GM21825 (cell line): ENCODE measurements around the gene BEND3.
"Not testable (repeated sequence)": the region's sequence is repeated elsewhere in the genome, so short reads cannot be mapped to it uniquely, and the experiment has no call there.

Experiments used
- ATAC-seq: cut with Tn5 transposase; IDR thresholded peaks from one replicate; pipeline ENCODE4 v1.9.1; 2021; ENCODE audit warnings: mild to moderate bottlenecking, moderate library complexity; ENCODE audit not compliant: unreplicated experiment

The BEND3 gene

DNA sequence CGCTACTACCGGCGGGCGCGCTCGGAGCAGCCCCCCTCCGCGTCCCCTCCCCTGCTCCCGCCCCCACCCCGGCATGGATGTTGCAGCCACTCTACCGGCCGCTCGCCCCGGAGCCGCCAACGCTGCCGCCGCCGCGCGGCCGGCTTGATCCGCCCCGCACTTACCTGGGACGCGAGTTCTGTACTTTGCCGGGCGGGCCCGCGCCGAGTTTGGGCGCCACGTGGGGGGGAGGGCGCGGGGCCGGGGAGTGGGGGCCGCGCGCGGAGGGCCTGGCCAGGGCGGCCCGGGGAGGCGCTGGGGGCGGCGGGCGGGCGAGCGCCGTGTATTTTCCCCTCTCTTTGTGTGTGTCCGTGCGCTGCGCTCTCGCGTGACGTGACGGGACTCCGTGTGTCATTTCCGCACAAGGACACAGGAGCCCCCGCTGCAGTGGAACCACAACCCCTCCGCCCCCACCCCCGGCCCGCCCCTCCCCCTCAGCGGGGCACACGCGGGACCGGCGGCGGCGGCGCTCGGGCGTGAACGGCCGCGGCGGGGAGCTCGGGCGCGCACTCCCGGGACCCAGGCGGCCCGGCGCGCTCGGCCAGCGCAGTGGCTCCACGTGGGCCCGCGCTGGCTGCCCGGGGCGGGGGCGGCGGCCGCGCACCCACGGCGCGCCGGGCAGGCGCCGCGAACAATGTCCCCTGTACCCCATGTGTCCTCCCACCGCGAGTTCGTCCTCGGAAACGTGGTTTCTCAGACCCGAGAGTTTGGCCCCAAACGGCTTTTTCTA, at the start of gene BEND3:
TSS of gene BEND3 (minus strand) at position 590 of the 769 bp plus-strand sequence. CDS start 16,230 bp downstream, outside the sequence.
- peak; percentile 32 for ATAC-seq

DNA sequence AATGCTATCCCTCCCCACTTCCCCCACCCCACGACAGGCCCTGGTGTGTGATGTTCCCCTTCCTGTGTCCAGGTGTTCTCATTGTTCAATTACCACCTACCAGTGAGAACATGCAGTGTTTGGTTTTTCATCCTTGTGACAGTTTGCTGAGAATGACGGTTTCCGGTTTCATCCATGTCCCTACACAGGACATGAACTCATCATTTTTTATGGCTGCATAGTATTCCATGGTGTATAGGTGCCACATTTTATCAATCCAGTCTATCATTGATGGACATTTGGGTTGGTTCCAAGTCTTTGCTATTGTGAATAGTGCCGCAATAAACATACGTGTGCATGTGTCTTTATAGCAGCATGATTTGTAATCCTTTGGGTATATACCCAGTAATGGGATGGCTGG, 49.0 kb upstream of the BEND3 start:
- ATAC-seq: not testable (repeated sequence)

DNA sequence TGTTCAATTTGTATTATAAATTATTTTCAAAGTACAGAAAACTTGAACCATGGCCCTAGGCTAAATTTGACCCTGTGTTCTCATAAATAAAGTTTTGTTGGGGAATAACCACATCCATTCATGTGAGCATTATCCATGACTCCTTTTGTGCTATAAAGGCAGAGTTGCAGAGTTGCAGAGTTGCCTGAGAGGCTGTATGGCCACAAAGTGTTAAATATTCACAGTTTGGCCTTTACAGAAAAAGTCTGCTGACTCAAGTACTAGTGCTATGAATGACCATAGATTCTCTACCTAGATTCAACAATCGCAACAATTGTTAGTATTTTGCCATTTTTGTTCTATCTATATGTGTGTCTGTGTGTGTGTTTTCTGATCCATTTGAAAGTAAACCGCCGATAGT, 46.2 kb upstream of the BEND3 start:
- no peak for ATAC-seq

DNA sequence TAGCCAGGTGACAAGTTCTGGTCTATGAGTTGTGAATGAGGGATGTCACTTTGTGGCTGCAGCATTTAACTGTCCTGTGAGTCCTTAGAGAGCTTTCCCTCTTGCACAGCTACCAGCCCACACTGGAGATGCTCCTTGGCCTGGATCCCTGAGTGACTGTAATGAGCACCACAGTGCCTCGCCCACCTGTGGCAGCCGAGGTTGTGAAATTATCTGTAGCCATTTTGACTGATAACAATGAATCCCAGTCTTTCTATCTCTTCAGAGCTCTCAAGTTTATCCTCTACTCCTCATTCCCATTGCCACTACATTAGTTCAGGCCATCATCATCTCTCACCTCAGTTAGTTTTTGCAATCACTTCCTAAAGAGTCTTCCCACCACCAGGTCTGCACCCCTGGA, 41.3 kb upstream of the BEND3 start:
- ATAC-seq: no peak

DNA sequence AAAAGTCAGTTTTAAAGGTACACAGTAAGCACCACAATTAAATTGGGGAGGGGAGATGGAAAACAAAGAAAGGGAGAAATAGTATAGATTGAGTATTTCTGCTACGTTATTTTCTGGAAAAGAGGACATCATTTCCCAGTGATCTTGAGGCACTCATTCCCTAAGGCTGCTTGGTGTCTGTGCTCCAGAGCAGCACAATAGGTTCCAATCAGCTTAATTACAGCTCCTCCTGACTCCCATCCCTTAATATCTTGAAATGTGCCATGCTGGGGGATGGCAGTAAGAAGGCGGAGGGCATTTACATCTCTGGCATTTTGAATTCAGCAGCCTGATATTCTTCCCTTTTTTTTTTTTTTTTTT, 39.5 kb upstream of the BEND3 start:
- ATAC-seq: no peak

DNA sequence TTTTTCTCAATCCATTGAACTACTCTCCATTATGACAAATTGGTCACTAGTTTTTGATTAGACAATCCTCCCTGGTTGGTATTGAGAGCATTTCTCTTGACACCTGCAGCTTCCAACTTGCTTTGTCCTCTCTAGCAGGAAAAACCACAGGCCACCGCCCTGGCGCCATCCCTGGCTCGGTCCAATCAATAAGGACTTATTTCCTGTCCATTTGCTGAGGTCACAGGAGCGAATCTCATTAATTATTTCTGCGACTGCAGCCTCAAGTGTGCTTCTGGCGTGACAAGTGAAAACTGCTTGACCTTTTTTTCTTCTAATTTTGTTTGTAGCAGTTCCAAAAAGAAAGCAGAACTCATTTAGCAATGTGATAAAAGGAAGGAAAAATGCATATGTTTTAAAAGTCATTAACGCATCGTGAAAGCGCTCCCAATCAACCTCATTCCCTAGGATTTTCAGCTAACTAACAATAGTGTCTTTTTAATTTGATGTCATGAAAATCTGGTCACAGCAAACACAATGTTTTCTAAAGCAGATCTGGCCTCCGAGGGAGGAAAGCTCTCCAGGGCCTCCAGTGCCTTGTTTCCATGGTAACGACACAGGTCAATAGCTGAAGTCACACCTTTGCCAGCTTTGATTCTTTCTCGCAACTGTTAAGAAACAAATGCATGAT, 39.0 kb upstream of the BEND3 start:
- no peak for ATAC-seq

DNA sequence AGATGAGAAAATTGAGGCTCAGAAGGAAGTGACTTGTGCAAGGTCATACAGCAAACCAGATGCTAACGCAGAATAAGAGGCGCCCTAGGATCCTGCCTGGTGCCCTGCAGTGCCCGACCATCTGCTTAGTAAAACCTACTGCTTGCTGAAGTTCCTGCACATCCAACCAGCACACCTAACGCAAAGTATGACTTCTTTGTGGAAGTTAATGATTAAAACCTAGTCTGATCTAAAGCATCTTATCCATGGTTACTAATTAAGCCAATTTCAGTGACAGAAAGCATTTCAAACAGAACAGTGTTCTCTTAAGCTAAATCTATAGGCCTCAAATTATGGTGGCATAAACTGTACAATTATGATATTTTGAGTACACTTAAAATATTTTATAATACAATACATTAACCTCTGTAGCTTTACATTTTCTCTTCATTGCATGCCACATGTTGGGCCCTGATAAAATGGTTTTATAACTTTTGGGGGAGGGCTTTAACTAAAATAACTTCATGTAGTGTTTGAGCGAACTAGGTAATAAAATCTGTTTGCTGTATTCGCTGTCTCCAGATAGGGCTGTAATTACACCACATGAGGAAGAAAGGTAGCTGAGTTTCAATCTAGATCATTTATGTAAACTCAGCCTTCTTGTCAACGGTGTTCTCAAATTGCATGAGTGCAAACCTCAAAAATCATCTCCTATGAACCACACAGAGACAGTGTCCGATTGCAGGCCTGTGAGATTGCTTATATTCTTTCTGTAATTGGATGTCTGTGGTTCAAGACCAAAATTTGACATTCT, 37.5 kb upstream of the BEND3 start:
- no peak for ATAC-seq

DNA sequence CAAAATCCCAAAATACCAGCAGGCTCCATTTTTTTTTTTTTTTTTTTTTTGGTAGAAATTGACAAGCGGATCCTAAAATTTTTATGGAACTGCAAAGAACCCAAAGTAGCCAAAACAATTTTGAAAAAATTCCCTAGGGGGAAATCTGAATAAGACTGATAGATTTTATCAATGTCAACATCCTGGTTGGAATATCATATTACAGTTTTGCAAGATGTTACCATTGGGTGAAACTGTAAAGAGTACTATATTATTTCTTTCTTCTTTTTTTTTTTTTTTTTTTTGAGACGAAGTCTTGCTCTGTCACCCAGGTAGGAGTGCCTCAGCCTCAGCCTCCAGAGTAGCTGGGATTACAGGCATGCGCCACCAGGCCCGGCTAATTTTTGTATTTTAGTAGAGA, 29.4 kb upstream of the BEND3 start:
- ATAC-seq: no peak

DNA sequence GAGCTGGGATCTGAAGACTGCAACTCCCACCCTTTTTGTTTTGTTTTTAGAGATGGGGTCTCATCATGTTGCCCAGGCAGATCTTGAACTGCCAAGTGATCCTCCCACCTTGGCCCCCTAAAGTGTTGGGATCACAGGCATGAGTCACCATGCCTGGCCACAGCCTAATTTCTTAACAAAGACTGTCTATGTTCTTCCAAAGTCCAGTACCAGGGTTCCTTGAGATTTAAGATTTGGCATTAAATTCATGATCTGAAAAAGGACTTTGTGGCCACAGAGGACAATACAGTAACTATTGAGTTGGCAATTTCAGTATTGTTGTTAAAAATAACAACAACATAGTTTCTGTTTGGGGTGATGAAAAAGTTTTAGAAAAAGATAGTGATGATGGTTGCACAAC, 28.7 kb upstream of the BEND3 start:
- ATAC-seq: no peak

DNA sequence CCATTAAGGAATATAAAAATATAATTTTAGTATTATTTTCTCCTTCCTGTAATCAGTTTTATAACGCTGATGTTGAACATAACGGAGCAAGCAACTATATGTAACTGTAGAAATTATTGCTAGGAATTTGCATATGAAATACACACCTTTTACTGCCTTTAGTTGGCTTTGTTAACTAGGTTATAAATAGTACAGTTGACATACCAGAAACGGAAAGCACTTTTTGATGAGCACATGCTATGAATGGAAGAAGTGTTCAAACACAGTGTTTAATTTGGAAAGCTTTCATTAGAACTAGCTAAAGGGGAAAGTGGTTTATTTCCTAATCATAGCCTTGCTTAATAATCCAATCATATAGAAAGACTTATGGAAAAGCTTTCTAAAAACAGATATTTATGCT, 25.3 kb upstream of the BEND3 start:
- ATAC-seq: no peak

DNA sequence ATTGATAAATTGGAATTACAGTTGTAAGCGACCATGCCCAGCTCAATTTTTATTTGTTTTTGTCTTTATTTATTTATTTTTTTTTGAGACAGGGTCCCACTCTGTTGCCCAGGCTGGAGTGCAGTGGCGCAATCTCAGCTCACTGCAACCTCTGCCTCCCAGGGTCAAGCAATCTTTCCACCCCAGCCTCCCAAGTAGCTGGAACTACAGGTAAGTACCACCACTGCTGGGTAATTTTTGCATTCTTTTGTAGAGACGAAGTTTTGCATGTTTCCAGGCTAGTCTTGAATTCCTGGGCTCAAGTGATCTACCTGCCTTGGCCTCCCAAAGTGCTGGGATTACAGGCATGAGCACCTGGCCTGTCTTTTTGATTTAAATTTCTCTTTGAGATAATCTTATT, 21.0 kb upstream of the BEND3 start:
- not testable (repeated sequence) for ATAC-seq

DNA sequence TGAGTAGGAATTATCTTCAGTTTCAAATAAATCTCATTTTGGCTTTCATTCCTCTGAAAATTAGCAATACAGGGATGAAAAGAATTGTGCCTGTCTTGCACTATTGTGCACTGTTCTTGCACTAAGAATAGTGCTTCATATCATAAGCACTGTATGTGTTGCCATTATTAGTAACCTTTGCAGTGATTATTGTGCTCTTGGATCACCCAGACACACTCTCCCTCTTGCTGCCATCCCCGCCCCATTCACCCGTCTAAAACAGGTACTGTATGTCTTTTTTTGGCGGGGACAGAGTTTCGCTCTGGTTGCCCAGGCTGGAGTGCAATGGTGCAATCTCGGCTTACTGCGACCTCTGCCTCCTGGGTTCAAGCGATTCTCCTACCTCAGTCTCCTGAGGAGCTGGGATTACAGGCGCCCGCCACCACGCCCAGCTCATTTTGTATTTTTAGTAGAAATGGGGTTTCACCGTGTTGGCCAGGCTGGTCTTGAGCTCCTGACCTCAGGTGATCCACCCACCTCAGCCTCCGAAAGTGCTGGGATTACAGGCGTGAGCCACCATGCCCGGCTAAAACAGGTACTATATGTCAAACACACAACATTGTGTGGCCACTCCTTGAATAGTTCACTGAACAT, 19.8 kb upstream of the BEND3 start:
- ATAC-seq: not testable (repeated sequence)

DNA sequence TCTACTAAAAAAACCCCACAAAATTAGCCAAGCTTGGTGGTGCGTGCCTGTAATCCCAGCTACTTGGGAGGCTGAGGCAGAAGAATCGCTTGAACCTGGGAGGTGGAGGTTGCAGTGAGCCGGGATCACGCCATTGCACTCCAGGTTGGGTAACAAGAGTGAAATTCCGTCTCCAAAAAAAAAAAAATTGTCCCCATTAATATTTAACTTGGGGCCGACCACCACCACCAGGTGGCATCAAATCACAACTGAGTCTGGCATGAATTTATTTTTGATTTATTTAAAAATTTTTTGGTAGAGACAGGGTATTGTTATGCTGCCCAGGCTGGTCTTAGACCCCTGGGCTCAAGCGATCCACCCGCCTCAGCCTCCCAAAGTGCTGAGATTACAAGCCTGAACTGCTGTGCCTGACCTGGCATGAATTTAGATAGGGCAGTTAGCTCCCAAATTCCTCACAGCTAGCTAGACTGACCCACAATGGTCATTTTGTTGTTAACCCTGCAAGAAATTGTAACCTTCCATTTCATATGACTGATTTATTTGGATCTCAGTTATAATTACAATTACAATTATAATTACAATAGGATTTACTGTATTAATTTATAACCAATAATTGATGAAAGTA, 17.1 kb upstream of the BEND3 start:
- ATAC-seq: no peak

DNA sequence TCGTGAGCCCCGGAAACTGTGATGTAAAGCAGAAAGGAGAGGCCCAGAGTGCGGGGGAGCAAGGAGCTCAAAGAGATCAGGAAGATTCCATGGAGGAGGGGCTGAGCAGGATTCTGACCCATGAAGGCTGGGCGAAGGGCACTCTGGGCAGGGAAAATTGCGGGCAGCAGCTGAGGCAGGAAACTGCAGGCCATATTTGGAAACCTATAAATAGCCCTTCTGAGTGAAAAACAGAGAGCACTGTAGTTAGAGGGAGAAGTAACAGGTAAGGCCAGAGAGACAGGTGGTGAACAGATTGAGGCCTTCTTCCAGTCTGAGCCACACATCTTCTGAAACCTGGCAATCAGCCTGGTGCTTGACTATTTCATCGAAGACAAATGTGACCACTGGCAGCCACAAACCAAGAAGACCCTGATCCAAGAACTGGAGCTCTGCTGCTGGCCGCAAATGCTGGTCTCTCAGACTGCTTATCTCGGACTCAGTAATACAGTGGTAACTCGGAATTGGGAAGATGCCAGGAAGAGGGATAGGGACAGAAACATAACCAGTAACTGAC, 14.1 kb upstream of the BEND3 start:
- no peak for ATAC-seq

DNA sequence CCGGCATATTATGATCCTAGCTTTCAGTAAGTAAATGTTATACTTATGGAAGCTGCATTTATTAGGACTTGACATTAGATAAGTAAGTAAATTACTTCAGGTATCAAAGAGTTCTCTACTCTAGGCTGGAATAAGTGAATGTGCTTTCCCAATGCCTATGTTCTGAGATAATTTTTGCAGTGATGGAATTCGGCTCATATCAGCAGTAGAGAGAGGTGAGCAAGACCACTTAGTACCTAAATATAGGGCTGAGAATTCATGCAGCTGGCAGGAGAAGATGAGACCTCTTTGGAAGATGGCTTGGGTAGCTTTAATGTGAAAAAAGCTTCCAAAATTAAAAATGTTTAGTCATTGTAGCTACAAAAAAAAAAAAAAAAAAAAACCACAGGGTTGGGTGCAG, 13.3 kb upstream of the BEND3 start:
- ATAC-seq: no peak

DNA sequence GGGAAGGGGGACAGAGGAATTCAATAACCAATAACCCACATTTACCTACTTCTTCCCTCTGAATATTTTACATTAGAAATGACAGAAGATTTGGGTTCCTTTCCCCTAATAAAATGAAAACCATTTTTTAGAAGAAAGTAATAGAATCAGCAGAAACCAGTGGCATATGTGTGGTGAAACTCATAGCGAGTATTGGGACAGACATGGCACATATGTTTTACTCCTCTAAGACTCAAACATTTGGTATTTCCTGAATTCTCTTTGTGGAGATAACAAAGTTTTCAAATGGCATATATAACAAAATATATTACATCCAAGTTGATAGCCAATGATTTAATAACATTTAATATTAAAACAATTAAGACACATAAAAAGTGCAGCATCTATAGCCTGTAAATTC, 12.9 kb upstream of the BEND3 start:
- no peak for ATAC-seq

DNA sequence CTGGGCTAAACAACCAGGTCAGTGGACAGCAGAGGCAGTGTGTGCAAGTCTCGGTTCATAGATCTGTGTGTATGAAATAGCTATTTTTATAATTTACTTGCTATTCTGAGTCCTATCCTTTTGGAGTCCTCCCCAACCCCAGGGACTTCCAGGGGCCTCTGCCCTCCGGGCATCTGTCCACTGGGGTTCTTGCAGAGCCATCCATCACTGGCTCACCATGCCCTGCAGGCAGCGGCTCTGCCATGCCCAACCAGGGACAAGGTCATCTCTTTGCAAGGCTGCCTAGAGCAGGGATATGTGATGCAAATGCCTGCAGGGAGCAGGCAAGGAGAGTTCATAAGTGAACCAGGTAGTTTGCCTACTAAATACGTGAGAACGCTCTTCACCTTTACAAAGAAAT, 10.5 kb upstream of the BEND3 start:
- no peak for ATAC-seq

DNA sequence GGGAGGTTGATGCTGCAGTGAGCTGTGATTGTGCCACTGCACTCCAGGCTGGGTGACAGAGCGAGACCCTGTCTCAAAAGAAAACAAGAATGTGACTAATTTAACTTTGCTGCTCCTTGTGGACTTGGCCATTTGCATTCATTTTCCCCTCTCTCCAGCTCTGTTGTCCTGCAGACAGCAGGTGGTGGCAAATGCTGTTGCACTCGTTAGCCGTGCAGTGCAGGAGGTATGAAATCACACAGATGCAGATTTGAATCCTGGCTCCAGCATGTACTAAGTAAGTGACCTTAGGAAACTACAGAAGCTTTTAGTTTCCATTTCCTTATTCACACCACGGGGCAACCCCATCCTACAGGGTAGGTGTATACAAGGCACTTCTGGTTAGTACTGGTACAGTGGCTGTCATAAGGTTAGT, 9.6 kb upstream of the BEND3 start:
- ATAC-seq: peak; percentile 84

DNA sequence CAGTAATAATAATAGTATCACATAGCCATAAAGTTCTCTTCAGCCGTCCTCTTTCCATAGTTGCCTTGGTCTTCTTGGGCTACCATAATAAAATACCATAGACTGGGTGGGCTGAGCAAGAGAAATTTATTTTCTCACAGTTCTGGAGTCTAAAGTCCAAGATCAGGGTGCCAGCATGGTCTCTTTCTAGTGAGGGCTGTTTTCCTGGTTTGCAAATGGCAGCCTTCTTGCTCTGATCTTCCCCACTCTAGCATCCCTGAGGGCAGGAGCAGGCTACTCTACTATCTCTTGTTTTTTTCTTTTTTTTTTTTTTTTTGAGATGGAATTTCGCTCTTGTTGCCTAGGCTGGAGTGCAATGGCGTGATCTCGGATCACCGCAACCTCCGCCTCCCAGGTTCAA, 8.2 kb upstream of the BEND3 start:
- ATAC-seq: no peak

DNA sequence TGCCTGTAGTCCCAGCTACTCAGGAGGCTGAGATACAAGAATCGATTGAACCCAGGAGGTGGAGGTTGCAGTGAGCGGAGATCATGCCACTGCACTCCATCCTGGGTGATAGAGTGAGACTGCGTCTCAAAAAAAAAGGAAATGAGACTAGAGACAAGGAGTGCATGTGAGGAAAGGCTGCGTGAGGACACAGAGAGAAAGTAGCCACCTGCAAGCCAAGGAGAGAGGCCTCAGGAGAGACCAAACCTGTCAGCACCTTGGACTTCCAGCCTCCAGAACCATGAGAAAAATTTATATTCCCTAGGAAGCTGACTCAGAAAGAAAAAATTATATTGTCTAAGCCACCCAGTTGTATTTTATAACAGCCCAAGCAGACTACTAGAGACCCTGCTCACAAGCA, 7.4 kb upstream of the BEND3 start:
- ATAC-seq: no peak
